Adipocyte (in vitro differentiated cells): ENCODE measurements around the gene ANKRD18A.
A peak's percentile ranks its signal among the peaks of the same experiment; 100 is the strongest.

Source experiments
- DNase-seq: peaks from one replicate; pipeline ENCODE4 v3.0.0-alpha.2; 2015; ENCODE audit warnings: low read depth
- H3K27me3 ChIP-seq: replicated peaks from 2 replicates; pipeline ENCODE4 v1.7.0; 2013; ENCODE audit warnings: mild to moderate bottlenecking, low read length, moderate library complexity; ENCODE audit not compliant: control insufficient read depth, insufficient read depth
- H3K36me3 ChIP-seq: 2 replicates; pipeline ENCODE4 v1.7.0; 2013; ENCODE audit warnings: low read length, mild to moderate bottlenecking, moderate library complexity; ENCODE audit not compliant: control insufficient read depth, insufficient read depth, severe bottlenecking
- H3K4me1 ChIP-seq: 2 replicates; pipeline ENCODE4 v1.7.0; 2013; ENCODE audit warnings: mild to moderate bottlenecking, low read length, moderate library complexity; ENCODE audit not compliant: control insufficient read depth, insufficient read depth
- H3K4me3 ChIP-seq: 2 replicates; pipeline ENCODE4 v1.7.0; 2013; ENCODE audit warnings: mild to moderate bottlenecking, low read length, moderate library complexity
- H3K9ac ChIP-seq: 2 replicates; pipeline ENCODE4 v1.7.0; 2013; ENCODE audit warnings: mild to moderate bottlenecking, low read length, moderate library complexity
- H3K9me3 ChIP-seq: 2 replicates; pipeline ENCODE4 v1.7.0; 2013; ENCODE audit warnings: mild to moderate bottlenecking, low read length, moderate library complexity; ENCODE audit not compliant: control insufficient read depth

ANKRD18A gene

DNA sequence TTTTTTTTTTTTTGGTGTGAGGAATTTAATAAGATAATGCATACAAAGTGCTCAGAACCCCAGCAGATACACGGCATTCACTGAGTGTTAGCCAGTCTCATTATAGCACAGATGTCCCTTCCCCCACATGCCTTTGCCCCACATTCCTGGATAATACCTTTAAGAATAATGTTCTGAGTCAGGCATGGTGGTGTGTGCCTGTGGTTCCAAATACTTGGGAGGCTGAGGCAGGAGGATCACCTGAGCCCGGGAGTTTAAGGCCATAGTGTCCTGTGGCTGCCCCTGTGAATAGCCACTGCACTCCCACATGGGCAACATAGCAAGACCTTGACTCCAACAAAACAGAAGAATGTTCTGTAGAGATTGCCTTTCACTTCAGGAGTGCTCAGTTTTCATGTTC is 24.2 kb upstream of the ANKRD18A start:
- Histone ChIP-seq H3K36me3 (no peaks in the 10 kb centered on the region), H3K9me3 (peaks cover 4% of the 10 kb centered on the region), H3K4me1 (no peaks in the 10 kb centered on the region), H3K9ac (no peak overlapping the region), H3K27me3 (peaks cover 22% of the 10 kb centered on the region), H3K4me3 (no peak overlapping the region)
- no peak for DNase-seq

DNA sequence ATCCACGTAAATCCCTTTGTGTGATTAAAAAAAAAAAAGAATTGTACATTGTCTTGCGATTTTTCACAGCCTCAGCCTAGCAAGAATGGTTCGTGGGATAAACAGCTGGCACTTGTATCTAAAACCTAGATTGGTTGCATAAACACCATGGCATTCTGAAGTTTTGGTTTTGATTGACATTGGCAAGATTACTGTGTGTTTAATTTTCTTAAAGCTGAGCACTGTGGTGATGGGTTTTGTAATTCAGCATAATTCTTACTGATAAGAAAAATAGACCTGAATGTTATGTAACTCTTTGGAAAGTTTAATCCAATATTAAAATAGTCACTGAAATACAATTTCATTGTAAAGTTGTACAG is 23.4 kb upstream of the ANKRD18A start:
- Histone ChIP-seq H3K9ac (no peak overlapping the region), H3K27me3 (peaks cover 17% of the 10 kb centered on the region), H3K4me1 (no peaks in the 10 kb centered on the region), H3K4me3 (no peak overlapping the region), H3K36me3 (no peaks in the 10 kb centered on the region), H3K9me3 (no peaks in the 10 kb centered on the region)
- no peak for DNase-seq

DNA sequence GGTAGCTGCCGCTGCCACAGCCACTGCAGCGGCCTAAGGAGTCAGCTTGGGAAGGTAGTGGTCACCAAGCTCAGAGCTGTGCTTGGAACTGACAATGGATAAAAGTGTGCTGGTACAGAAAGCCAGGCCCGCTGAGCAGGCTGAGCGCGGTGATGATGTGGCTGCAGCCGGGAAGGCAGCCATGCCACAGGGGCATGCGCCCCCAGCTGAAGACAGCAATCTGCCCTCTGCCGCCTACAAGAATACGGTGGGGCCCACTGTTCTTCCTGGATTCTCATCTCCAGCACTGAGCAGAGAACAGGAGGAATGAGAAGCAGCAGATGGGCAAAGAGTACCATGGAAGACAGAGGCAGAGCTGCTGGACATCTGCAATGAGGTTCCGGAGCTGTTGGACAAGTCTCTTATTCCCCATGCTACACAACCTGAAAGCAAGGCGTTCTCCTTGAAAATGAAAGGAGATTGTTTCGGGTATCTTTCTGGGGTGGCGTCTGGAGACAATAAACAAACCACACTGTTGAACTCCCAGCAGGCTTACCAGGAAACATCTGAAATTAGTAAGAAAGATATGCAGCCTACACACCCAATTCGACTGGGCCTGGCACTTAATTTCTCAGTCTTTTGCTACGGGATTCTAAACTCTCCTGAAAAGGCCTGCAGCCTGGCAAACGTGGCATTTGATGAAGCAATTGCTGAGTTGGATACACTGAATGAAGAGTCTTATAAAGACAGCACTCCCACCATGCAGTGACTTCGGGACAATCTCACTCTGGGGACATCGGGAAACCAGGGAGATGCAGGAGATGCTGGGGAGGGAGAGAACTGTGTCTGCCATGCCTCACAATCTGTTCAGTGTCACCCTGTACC is 22.8 kb upstream of the ANKRD18A start:
- Histone ChIP-seq H3K27me3 (peaks cover 13% of the 10 kb centered on the region), H3K4me3 (no peak overlapping the region), H3K9ac (no peak overlapping the region), H3K36me3 (no peaks in the 10 kb centered on the region), H3K4me1 (no peaks in the 10 kb centered on the region), H3K9me3 (no peaks in the 10 kb centered on the region)
- peak; percentile 13 for DNase-seq

DNA sequence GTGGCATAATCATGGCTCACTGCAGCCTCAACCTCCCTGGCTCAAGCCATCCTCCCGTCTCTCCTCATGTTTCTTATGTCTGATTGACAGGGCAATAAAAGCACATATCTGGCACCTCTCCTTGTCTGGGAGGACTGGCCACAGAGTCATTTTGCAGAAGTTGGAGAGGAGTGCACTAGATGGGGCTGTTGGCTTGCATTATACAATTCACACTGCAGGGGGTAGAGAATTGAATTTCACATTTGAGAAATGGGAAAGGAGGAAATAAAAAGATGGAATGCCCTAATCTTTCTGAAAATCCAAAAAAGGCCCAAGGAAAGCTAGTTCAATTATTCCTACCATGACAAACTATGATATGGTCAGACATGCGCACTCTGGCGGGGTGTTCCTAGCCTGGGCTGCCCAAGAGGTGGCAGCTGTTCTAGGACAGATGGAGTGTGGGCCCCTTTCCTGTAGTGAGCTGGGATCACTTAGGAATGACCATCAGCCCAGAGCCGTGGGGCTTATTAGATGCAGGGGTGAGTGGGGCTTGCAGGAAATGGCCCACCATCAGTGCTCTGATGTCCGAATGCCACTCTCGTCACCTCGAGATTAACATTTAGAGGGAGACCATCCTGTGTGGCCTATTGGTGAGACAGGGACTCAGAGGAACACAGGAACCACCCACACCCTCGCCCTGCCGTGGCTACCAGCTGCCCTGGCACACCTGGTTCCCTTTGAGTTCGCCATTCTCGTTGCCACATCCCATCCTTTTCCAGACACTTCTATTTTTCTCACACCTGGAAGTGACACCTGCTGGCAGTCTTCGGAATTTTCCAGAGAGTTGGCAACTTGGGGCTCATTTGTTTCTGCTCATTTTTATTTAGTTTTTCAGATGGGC is 21.8 kb upstream of the ANKRD18A start:
- DNase-seq = peak; percentile 82
- no peaks in the 10 kb centered on the region for H3K9me3 ChIP-seq
- no peaks in the 10 kb centered on the region for H3K36me3 ChIP-seq
- H3K4me1 ChIP-seq = no peaks in the 10 kb centered on the region
- no peak overlapping the region for H3K4me3 ChIP-seq
- peaks cover 13% of the 10 kb centered on the region for H3K27me3 ChIP-seq
- no peak overlapping the region for H3K9ac ChIP-seq

DNA sequence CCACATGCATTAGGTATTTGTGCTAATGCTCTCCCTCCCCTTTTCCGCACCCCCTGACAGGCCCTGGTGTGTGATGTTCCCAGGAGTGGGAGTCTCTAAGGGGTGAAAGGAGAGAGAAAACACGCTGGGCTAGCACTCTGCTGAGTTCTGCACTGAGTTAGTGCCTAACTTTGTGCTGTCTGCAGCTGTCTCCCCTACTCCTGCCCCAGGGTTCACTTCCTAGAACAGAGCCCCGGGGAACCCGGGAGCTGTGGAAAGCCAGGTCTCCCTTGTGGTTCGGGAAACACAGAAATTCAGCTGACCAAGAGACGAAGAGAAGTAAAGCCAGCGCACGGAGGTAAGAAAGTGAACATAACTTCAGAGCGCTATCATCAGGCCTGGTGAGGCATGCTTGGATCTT is 20.7 kb upstream of the ANKRD18A start:
- Histone ChIP-seq H3K9ac (no peak overlapping the region), H3K27me3 (peaks cover 13% of the 10 kb centered on the region), H3K9me3 (no peaks in the 10 kb centered on the region), H3K4me1 (no peaks in the 10 kb centered on the region), H3K36me3 (no peaks in the 10 kb centered on the region), H3K4me3 (no peak overlapping the region)
- DNase-seq = no peak

DNA sequence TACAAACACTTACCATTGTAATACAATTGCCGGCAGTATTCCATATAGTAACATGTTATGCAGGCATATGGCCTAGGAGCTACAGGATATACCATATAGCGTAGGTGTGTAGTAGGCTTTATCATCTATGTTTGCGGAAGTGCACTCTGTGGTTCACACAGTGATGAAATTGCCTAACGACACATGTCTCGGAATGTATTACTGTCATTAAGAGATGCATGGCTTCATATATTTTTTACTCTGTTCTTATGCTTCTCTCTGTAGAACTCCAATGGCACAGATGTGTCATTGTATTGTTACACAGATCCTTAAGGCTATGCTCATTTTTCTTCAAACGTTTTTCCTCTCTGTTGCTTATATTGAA is 19.2 kb upstream of the ANKRD18A start:
- Histone ChIP-seq H3K4me3 (no peak overlapping the region), H3K9ac (no peak overlapping the region), H3K9me3 (no peaks in the 10 kb centered on the region), H3K27me3 (peaks cover 13% of the 10 kb centered on the region), H3K36me3 (no peaks in the 10 kb centered on the region), H3K4me1 (no peaks in the 10 kb centered on the region)
- no peak for DNase-seq

DNA sequence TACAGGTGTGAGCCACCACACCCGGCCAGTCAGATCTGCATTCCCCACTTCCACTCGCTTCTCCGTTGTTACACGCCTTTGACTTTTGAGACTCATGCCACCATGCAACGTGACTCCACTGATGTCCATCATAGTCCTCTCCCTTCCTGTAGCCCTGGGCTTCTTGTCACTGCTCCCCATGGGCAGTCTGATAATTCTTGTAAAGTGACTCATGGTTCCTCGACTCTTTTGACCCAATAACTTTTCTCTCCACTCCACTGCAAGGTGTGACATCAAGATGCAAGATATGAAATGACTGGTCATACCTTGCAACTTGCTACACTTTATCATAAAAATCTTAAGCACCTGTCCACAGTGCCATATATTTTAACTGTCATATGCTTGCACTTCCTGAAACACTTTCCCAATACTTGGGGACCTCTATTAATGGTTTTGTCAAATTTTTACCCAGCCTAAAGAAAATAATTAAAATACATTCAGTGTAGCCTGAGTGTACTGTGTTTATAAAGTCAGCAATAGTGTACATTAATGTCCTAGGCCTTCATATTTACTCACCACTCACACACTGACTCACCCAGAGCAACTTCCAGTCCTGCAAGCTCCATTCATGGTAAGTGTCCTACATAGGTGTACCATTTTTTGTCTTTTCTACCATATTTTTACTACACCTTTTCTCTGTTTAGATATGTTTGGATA is 18.6 kb upstream of the ANKRD18A start:
- Histone ChIP-seq H3K4me3 (no peak overlapping the region), H3K9me3 (no peaks in the 10 kb centered on the region), H3K36me3 (no peaks in the 10 kb centered on the region), H3K4me1 (no peaks in the 10 kb centered on the region), H3K27me3 (peaks cover 13% of the 10 kb centered on the region), H3K9ac (no peak overlapping the region)
- no peak for DNase-seq

DNA sequence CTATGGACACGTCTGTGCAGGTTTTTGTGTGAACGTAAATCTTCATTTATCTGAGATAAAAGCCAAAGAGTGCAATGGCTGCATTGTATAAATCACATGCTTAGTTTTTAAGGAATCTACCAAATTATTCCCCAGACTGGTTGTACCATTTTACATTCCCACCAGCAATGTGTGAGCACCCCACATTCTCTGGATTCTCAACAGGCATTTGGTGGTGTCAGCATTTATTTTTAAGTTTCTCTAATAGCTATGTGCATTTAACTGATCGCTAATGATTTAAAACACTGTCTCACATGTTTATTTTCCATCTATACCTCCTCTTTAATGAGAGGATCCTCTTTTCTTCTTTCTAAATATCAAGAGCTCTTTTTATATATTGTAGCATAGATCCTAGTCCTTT is 13.9 kb upstream of the ANKRD18A start:
- Histone ChIP-seq H3K9ac (no peak overlapping the region), H3K4me3 (no peak overlapping the region)
- DNase-seq = no peak

DNA sequence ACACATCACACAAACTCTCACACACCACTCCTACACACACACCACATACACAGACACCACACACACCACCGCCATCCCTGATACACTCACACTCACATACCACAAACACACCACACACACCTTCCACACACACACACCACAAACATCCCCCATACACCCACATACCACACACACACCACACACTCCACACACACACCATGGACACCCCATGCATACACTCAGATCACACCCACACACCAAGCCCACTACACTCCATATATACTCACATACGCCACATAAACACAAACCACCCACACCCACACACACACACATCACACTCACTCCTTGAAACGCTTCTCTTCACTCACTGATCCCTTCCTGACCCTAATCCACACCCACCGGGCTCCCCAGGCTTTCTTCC is 9.1 kb upstream of the ANKRD18A start:
- Histone ChIP-seq H3K36me3 (no peaks in the 10 kb centered on the region), H3K4me3 (no peak overlapping the region), H3K9ac (no peak overlapping the region), H3K27me3 (peaks cover 2% of the 10 kb centered on the region), H3K9me3 (peaks cover 12% of the 10 kb centered on the region), H3K4me1 (no peaks in the 10 kb centered on the region)
- DNase-seq = no peak

More for the DNA sequence above, 13.9 kb upstream of the ANKRD18A start:
- Histone ChIP-seq H3K9me3 (no peaks in the 10 kb centered on the region), H3K27me3 (no peaks in the 10 kb centered on the region), H3K4me1 (no peaks in the 10 kb centered on the region), H3K36me3 (no peaks in the 10 kb centered on the region)

DNA sequence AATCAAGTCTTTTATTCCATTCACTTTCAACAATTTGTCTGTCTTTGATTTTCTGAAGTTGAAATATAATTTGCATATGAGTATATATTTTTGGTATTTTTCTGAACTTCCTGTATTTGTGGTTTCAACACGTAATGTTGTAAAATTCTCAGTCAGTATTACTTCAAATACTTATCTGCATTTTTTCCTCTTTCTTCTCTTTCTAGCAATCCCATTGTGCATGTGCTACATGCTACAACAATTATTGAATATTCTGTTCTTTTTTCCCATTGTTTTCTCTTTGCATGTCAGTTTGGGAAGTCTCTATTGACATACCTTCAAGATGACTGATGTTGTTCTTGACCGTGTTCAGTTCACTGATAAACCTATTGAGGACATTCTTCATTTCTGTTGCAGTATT is 5.6 kb upstream of the ANKRD18A start:
- H3K4me3 ChIP-seq = no peak overlapping the region
- no peak overlapping the region for H3K9ac ChIP-seq
- peaks cover 21% of the 10 kb centered on the region for H3K27me3 ChIP-seq
- no peaks in the 10 kb centered on the region for H3K4me1 ChIP-seq
- no peaks in the 10 kb centered on the region for H3K36me3 ChIP-seq
- DNase-seq = no peak
- H3K9me3 ChIP-seq = peaks cover 25% of the 10 kb centered on the region

DNA sequence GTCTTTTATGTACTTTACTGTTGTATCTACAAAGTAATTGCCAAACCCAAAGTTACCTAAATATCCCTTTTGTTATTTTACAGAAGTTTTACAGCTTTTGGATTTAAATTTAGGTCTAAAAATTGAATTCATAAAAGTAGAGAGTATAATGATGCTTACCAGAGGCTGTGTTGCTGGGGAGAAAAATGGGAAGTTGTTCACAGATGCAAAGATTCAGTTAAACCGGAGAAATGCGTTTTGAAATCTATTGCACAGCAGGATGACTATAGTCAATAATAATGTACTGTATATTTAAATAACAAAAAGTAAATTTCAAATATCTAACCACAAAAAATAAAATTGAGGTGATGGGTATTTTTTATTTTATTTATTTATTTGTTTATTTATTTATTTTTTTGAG is 2.6 kb upstream of the ANKRD18A start:
- Histone ChIP-seq H3K4me1 (no peaks in the 10 kb centered on the region), H3K9me3 (peaks cover 25% of the 10 kb centered on the region), H3K36me3 (no peaks in the 10 kb centered on the region), H3K27me3 (peaks cover 35% of the 10 kb centered on the region), H3K4me3 (no peak overlapping the region), H3K9ac (no peak overlapping the region)
- no peak for DNase-seq
